NCI-H345 treated with DMSO at 0.1 percent for 48 hours (cell line): ENCODE results near the gene NGDN.

Source experiments
- DNase-seq: peaks from one replicate; lab custom pipeline; 2025; ENCODE audit not compliant: unreplicated experiment; lab: John Stamatoyannopoulos, UW

The NGDN gene

DNA sequence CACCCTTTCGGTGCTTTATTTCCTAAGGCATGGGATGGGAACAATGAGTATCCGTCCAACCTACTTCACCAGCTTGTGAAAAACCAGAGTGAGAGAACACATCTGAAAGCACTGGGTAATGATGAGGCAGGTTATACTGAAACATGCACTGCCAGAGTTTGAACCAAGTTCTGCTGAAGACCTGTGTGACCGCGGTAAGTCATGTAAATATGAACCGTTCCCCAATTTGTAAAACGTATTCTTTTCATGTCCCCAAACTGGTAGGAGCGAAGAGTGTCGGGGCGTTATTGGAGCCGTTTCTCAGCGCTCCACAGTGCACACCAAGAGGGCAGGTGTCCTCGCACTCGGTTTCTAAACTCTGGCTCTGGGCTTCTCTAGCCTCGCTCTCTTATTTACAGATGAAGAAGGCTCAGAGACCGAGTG, 788 bp upstream of the NGDN start:
- no peak for DNase-seq

DNA sequence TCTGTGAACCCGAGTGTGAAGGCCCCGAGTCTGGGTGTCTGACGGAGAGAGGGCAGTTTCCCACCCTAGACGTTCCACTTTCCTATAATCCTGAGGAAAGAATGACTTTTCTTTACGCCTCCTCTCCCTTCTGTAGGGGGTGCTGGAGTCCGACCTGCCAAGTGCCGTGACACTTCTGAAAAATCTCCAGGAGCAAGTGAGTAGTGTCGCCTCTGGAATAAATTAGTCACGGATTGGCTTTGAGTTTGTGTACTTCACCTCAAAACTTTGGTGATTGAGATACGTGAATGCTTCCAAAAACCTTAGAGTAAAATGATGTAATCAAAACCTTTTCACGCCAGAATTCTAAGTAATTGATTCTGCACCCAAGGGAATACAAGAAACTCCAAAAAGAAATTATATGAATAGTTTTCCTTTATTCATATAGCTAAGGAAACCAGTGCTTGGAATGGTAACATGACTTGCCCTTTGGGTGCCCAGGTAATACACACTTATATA, 452 bp downstream of the NGDN start:
- DNase-seq: no peak

DNA sequence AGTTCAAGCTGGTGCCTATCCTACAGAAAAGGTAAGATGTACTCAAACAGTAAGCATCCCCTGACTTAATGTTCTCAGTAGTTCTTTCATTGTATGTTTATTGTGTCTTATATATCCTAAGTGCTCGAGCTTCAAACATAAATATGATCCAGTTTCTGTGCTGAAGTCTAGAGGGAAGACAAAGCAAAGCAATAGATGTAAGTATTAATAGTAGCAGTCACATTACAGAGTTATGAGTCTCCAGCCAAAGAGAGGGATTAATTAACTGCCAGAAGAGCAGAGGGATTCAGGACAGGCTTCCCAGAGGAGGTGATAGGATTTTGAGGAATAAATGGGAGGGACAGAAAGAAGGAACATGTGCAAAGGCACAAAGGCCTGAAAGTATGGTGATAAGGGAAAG, 1.4 kb downstream of the NGDN start:
- no peak for DNase-seq

DNA sequence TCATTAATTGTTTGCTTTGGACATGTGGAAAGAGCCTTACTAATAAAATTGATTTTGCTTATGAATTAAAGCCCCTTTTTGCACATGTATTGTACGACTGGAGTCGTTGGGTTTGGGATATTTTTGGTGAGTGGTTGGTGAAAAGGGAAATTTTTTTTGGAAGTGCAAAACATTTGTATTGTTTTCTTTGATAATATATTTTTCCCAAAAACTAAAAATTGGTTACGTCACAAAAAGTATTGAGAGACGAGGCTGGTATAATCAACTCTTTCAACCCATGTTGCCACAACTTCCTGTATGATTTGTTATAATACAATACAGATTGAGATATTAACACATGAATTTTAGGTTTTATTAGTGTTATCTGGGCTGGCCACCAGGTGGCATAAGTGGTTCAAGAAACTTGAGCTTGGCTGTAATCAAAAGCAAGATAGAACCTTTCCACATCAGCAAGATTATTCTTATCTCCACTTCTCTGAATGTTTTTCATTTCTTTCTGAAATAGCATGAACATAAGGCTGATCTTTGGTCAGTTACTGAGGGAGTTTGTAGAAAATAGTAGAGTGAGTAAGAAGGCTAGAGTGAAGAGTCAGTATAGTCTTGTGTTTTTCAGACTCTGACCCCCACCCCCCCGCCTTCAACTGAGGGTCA, 8.7 kb downstream of the NGDN start:
- no peak for DNase-seq

DNA sequence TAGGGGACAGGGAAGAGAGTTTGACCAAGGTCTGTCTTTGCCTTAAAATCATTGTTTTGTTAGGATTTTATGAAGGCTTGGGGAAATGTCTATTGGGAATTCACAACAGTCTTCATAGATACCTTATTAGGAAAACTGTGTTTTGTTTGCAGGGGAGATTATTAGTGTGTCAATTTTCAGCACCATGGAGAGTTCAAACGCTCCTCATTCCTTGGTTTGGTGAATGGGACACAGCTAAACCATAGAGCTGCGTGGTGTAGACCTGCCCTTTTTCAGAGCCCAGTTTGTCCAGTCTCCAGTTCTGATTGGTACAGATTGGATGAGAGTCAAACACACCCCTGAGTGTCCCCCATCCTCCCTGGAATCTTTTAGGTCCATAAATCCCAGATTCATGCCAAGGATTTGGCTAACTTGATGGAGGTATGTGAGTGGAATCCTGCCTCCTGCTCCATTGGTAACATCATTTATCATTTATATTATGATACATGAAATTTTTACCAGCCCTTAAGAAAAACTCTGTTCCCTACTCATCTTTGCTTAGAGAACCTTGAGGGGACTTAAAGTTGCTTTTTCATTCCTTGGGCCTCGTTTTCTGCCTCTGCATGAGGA, 12.0 kb downstream of the NGDN start:
- no peak for DNase-seq

DNA sequence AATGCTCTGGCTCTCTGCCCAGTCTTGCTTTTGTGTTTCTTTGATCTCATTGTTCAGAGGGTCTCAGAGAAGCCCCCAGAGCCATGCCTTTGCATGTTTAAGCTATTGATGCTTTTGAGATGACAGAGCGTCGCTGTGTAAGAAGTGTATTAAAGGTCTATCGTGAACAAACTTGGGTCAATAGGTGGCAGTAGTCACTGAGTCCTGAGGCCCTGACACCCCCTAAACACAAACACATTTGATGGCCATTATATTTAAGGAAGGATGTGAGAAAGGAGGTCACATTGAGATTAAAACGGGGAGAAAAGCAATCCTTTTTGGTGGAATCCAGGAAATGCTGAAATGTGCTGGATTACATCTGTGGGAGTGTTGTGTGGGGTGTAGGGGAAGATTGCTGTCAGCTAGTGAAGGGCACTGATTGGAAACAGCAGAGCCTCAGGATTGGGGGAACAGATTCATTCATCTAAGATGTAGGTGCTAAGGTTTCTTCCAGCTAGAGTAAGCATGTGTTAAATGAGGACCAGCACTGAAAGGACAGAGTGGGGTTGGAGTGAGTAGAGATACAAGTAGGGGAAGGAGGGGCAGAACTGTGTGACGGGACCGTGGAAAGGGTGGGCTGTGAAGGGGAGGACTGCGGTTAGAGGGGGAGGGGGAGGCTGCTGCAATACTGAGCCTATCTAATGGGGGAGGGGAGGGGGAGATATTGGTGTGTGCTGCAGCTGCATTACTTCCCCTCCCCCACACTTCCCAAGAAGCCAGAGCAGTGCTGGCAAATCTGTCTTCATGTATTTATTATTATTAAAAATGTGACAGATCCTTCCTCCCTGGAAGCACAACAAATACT, 12.7 kb downstream of the NGDN start:
- DNase-seq: no peak

DNA sequence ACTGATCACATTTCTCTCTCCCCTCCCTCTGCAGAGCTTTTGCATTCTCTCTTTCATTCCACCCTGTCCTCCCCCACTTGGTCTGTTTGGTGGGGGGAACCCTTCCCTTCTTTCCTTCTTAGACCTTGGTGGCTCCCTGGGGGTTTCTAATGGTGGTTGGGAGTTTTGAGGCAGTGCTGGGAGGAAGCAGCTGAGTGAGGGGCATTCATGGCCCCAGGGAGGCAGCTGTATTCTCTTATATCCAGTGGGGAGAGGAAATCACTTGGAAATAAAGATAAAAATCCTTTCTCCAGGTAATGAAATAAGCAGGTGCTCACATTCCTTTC, 13.3 kb downstream of the NGDN start:
- DNase-seq: no peak

DNA sequence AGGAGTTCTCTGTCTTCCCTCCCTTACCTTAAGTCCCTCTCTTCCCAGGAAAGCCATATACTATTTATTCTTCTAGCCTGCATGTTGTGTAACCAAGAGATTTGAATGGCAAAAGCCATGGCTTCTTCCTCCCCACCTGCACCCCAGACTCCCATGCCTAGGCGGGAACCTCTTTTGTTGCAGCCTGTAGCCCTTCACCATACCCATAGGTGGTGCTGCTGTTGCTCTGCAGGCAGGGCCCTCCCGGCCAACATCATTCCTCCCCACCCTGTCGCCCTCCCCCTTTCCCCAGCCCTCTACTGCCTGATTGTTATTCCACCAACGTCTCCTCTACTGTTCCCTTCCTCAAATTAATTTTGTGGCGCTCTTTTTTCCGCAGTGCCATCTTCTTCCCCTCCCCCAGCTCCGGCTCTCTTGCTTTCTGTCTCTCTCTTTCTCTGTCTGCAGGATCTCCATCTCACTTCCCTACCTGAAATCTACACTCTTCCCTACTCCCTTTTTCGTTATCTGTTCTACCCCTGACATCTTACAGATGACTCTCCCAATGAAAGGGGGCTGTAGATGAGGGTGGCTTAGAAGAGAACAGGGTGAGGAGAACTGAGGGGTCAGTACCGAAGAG, 13.8 kb downstream of the NGDN start:
- DNase-seq: no peak

DNA sequence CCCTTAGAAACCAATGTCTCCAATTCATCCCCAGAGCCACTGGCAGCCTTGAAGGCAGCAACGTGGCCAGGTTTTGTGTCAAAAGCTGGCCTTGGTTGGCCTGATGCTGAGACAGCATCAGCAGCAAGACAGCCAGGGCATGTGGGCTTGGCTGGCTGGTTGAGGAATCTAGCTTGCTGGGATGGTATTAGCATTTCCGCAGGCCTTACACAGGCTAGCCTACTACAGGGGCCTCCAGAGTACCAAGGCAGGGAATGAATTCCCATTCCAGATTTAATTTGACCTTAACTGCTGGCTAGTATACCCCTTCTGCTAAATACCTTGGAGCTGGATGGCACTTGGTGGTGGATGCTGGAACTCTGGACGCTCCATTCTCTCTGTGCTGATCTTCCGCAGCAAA, 15.8 kb downstream of the NGDN start:
- no peak for DNase-seq

DNA sequence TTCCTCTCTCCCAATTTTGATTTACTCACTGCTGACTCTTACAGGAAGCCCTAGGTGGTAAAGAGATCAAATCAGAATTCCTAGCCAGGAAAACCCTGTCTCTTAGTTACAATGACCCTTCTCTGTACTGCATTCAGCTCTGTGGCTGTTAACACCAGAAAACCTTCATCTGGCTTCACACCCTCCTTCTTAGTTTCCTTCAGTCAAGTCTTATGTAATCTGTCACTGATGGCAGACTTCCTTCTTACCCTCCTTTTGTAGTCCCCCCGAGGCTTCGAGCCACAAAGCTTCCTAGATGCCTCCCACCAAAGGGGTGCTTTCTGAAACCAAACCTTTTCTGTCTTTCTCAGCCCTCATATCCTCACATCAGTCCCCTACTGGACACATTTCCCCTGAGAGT, 16.5 kb downstream of the NGDN start:
- no peak for DNase-seq

DNA sequence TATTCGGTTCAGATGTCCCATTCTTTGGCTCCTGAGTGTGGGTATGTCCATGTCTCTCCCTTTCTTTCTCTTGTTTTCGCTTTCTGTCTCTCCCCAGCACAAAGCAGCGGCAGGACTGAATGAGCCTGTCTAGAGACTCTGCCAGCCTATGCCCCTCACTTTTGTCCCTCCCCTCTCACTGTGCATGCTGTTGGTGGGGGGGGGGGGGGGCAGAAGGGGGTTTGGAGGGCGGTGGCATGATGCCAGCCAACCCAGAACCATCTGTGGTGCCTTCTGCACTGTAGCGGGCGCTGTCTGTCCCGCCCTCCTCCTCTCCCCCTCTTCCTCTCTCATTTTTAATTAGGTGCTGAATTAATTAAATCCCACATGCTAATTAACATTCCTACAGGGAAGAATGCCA, 17.7 kb downstream of the NGDN start:
- DNase-seq: no peak

DNA sequence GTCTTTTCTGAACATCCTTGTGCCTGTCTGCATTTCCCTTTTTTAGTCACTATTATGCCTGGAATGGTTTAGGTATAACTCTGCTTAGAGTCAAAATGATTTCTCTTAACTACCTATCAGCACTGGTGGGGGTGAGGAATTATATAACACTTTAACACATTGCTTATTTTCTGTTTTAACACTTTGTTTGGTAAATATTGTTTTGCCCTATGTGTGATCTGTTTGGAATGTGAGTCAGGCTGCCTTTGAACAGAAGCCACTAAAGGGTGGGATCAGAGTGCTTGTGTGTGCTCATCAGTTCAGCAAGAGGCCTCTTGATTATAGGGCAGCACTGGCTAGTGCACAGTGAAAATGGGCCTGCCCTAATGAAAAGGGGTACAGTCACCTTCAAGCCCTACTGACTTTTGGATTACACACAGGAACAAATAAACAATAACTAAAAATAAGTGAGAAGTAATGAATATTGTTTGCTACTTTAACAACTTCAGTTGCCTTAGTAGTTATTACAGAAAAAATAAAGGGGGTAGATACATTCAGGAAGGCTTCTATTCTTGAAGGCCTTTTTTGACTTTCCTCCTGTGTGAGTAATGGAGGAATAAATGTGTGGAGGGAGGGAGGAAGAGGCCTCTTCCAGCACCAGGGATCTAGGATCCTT, 23.2 kb downstream of the NGDN start:
- no peak for DNase-seq

DNA sequence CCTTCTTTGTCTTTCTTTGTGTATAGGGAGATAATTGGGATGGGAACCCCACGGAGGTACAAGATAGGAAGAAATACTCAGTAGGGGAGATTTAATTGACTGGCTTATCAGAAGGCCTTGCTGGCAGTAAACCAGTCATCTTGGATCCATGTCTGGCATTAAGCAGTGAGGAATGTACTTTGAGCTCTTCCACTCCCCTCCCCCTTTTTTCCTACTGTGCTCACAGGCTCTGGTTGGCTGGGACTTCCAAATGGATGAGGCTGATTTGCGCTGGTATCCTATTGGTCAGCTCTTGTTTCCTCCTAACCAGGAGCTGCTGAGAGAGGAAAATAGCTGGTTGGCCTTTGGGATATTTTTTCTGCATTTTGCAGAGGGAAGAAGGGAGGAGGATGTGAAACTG, 24.7 kb downstream of the NGDN start:
- no peak for DNase-seq

DNA sequence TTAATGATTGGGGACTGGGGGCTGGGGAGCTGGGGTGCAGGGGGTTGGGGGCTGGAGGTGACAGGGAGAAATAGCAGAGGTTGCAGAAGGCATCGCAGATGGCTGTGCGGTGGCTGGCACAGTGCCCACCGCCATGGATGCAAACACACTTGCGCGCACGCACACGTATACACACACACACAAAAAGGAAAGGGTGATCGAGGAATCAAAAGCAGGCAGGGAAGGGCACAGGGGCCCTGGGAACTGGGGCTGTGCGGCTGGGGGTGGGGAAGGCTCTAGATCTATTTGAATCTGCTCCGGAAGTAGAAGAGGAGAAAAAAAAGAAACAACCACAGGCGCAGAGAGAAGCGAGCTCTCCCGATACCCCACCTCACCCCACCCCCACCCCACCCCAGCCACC, 42.7 kb downstream of the NGDN start:
- DNase-seq: peak; percentile 13

DNA sequence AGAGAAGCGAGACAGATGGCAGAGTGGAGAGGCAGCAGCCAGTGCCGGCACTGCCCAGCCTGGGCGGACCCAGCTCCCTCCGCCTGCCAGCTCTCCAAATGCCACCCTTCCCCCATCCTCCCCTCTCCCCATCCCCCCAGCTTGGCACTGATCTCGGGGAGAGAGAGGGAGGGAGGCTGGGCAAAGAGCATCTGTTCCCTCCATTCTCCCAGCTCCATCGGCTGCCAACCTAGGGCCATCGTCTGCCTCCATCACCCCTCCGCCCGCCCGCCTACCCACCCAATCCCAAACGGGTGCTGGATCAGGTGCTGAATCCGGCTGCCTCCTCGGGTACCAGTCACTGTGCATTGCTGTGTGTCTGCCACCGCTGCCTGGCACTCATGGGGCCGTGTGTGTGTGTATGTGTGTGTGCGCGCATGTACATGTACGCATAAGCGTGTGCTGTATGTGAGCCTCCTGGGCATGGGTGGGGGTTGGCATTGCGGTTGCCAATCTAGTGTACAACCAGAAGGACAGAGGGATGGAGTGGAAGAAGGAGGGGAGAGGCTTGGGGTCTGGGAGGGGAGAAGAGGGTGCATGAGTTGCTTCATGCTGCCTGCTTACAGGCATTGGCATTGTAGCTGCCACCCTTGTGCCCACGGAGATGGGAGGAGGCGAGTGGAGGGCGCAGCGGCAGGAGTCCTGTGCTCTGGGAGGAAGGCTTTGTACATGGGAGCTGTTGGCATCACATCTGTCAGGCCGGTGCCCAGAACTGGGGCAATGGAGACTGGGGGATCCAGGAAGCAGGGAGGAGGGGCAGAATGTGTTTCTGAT, 43.7 kb downstream of the NGDN start:
- no peak for DNase-seq

DNA sequence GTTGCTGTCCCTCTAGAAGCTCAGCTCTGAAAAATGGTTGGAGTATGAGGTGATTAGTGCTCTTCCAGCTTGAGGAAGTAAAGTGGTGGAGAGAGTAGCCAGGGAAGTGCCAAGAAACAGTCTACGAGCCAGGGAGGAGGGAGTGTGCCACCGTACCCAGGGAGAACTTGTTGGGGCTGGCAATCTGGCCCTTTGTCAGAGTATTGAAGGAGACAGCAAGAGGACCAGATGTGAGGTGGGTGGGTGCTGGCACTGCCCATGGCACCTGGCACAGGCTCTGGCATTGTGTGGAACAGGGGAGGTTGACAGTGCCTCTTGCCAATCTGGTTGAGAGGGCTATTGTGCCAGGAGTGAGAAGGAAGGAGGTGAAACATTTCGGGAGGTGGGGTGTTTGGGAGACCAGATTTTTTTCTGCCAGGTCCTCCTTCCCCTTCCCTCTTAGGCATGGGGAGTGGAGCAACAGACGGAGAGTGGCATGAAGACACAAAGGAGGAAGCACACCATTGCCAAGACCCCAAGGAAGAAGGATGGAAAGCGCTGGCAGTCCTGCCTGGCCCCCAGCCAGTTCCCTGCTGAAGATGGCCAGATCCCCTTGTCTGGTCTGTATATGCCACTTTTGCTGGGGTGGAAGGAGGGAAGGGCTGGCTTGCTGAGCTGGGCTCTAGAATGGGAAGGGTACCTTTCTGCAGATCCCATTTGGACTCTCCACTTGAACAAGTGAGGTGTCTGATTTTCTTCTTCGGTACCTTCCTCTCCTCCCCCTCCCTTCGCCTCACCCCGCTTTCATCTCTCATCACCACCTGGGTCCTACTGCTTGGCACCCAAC, 44.5 kb downstream of the NGDN start:
- DNase-seq: no peak

DNA sequence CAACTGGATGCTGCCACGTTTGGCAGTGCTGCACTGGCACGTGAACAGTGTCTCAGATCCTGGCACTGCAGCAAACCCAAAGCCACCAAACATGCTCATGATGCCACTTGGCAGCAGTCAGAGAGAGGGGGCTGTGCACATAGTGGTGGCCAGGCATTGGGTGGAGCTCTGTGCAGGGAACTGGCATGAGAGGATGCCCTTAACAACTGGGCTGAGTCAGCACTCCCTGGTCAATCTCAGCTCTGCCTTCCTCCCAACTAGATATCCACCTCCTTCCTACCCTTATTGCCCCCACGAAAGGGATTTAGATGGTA, 45.1 kb downstream of the NGDN start:
- DNase-seq: no peak

DNA sequence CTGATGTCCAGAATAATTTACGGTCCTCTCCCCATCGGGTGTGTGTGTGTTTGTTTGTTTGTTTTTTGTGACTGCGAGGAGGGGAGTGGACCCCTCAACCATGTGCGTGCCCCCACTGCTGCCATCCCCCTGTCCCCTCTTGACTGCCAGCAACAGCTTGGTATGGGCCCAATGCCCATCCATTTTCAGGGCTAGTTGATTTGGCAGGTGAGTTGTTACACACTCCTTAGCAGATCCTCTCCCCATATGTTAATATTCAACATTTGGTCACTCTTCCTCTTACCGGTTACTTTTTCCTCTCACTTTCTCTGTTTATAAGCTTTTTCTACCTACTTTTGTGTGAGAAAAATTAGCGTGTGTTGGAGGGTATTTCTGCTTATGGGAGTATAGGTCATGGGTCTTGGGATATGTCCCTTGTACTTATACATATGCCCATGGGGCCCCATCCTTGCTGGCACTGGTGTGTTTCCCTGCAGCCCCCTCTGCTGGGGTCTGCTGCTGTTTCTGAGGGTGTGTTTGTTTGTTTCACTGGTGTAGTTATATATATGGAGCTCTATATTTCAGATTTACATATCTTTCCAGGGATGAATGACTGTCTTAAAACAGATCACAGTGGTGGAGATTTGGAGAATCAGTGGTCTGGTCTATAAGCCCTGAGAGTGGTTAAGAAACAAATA, 48.3 kb downstream of the NGDN start:
- DNase-seq: no peak

DNA sequence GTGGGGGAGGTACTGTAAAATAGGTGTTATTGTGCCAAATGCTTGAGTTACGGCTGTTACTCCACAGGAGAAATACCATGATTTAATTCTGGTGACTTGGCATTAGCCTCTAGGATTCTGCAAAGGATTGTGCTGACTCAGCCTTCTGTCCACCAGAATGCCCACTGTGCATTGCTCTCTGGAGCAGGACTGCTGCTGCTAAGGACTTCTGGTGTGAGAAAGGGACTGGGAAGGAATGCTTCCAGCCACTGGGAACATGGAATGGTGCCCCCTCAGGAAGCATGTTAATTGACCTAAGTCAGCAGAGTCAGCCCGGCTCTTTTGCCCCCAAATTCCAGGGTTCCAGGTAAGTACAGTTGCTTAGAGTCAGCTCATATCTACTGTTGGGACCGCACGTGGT, 49.2 kb downstream of the NGDN start:
- DNase-seq: no peak
